ENCODE measurements around the gene ZNF423.

The ZNF423 gene

DNA sequence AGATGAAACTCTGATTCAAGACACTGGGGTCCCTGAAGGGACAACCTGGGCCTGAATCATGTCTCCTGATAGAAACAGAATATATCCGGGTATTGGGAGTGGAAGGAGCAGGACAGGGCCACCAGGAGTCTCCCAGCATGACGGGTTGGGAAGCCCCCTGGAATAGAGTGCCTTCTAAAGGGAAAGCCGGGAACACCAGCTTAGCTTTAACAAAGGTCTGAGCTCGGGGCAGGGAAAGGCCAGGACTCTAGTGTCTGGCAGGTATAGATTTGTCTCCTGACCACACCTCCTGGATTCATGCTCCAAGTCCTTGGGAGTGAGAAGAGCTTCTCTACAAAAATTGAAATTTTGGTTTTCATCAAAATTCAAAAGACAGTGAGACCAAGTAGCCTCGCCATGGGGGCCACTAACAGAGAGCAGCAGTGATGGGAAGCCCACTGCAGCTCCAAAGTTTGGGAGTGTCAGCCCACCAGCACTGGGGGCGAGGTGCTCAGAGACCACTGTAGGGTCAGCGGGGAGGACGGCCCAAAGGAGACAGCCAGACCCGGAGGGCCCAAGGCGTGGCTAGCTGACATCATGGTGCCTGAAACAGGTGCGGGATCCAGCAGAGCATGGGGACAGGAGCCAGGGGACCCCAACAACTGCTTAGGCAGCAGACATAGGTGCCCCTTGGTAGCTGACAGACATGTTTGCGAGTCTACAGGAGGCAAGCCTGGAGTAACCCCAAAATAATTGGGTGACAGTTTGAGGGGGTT, 401.3 kb downstream of the ZNF423 start:
- in situ Hi-C loops (cut with MboI; ENCODE audit: low sequenced_read_pairs): no loop called here

DNA sequence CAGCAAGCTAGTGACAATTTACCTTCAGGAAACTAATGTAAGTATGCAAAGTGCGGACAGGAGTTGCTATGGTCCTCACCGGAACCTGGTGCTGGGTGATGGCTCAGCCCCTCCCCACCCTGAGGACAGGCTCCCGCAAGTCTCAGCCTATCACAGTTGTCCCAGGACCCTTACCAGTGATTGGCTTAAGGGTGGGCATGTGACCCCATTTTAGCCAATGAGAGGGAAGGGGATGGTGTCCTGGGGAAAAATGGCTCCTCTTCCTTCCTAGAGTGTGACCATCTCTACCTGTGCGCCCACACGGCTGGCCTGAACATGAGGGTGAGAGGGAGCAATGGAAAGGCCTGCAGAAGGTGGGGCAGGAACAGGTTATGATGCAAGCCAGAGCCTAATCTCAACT, 401.9 kb downstream of the ZNF423 start:
- in situ Hi-C loops (cut with MboI; ENCODE audit: low sequenced_read_pairs): no loop called here

DNA sequence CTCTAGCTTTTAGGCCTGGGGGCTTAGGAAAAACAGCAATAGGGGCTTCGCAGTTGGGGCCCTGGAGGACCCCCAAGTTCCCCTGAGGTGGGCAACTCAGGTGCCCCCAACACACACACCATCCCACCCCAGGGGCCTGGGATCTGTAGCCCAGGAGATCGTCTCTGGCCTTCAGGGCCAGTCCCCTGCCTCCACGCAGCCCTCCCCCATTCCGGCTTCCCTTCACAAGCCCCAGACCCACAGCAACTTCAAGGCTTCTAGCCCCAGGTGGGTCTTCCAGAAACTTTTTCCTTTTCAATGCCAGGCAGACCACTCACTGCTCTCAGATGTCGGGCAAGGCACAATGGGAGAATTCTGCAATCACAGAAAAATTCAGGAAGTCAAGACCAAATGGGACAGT, 402.9 kb downstream of the ZNF423 start:
- in situ Hi-C loops (cut with MboI; ENCODE audit: low sequenced_read_pairs): no loop called here

DNA sequence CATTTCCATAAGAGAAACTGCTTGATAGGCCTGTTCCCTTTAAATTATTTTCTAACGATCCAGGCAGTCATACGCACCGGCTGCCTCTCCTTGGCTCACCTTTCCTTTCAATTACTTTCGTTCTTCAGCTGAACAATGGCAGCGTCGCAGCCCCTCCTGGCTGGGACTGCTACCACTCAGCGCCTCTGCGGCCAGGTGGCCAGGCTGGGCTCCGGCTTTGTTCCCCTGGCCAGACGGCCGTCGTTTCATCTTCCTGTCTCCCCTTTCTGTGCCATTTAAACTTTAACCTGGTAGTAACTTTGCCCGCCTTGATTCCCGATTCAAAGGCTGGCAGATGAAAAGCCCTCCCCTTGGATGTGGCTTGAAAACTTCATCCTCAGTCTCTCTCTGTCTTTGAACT, 403.3 kb downstream of the ZNF423 start:
- in situ Hi-C loops (cut with MboI; ENCODE audit: low sequenced_read_pairs): no loop called here

DNA sequence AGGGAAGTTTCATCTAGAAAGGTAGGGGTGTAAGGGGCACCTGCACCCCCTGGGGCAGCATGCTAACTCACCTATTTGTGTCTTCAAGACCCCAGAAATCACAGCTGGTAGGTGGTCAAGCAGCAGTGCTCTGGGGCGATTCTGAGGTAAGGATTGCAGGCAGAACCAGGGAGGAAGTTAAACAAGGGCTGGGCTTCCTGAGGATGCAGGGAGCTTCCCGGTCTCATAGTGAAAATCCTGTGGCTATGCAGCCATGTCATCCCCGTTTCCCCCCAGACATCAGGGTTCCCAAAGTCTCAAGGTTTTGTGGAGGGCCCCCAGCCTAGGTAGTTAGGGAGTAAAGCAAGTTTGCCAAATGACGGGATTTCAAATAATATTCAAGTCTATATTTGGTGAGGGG, 403.8 kb downstream of the ZNF423 start:
- in situ Hi-C loops (cut with MboI; ENCODE audit: low sequenced_read_pairs): no loop called here

DNA sequence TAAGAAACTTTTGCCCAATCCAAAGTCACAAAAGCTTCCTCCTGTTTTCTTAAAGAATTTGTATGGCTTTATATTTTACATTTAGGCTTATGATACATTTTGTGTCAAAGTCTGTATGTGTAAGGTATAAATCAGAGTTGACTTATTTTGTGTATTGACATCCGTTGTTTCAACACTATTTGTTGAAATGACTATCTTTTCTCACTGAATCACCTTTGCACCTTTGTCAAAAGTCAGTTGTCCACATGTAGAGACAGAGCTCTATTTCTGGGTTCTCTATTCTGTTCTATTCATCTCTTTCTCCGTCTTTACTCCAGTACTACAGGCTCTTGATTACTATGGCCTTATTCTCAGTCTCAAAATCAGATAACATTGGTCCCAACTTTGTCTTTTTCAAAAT, 409.1 kb downstream of the ZNF423 start:
- in situ Hi-C loops (cut with MboI; ENCODE audit: low sequenced_read_pairs): no loop called here

DNA sequence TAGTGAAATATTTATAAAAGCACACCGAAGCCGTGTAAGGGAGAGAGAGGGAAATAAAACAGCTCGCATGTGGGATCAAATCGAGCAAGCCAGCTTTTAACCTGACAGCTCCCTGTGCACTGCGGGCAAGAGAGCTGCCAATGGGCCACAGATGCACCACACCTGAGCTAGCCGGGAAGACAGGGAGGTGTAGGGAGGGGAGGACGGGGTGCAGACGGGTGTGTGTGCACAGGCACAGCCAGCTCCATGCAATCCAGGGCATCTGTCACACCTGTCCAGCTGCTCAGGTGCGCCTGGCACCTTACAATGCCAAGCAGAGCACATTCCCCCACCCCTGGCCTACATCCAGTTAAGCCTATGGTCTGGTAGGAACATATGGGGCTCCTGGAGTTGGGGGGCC, 412.3 kb downstream of the ZNF423 start:
- in situ Hi-C loops (cut with MboI; ENCODE audit: low sequenced_read_pairs): no loop called here

DNA sequence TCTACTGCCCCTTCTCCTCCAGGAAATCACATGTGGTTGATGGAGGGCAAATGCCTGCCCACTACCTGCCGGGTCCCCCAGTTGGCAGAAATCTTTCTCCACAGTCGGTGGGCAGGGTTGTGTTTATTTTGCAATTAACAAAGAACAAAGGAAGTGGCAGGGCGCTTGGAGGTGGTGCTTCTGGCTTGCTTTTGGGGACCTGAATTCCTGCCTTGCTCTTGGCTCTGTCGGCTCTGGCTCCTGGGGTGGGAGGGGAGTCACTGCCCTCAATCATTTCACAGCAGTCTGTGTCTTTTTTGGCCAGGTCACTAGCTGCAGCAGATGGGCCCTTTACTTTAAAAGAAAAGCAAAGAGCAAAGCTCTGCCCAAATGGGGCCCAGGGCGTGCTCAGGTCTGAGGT, 413.1 kb downstream of the ZNF423 start:
- in situ Hi-C loops (cut with MboI; ENCODE audit: low sequenced_read_pairs): no loop called here

DNA sequence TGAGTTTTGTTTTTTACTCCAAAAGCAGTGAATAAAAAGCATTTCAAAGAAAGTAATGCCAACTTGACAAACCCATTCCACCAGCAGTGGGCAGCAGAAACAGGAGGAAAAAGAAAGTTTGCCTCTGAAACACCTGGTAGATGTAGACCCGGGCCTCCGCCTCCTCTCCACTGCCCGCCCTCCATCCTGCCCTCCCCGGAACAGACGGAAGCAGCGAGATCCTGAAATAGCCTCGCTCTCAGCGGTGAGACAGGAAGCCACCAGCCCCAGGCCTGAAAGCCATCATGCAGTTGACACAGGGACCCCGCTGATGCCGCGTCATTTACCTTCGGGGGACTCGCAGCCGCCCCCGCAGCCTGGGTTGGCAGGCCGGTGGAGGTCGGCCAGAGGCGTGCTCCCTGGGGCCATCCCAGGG, 414.5 kb downstream of the ZNF423 start:
- in situ Hi-C loops (cut with MboI; ENCODE audit: low sequenced_read_pairs): no loop called here

DNA sequence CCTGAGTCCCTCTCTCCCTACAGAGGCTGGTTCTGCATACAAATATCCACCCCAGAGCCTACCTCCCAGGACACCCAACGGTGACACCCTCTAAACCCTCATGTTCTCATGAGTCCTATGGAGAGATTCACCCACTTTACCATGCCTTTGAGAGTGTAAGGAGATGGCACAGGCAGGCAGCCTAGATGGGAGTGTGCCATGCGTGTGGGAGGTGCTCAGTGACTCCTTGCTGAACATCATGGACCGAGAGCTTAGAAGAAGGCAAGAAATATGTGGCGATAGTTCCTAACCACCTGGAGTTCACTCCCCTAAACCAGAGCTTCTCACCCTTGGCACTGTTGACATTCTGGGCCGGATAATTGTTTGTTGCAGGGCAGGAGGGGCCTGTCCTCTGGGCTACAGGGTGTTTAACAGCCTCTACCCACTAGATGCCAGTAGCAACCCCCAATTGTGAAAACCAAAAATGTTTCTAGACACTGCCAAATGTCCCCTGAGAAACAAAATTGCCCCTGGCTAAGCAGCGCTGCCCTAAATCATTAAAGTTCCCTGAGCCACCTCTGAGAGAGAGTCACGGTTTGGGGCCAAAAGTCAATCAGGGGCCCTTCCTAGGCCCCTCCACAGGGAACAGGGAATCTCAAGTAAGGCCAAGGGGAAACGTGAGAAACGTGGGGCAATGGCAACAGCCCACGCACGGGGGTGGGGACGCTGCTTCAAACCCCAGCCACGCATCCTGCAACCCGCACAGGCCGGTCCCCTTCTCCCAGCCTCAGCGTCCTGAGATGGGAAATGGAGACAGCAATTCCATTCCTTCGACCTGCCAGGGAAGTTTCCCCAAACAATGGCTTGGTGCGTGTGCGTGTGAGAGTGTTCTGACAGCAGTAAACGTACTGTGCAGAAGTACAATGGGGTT, 415.5 kb downstream of the ZNF423 start:
- in situ Hi-C loops (cut with MboI; ENCODE audit: low sequenced_read_pairs): no loop called here

DNA sequence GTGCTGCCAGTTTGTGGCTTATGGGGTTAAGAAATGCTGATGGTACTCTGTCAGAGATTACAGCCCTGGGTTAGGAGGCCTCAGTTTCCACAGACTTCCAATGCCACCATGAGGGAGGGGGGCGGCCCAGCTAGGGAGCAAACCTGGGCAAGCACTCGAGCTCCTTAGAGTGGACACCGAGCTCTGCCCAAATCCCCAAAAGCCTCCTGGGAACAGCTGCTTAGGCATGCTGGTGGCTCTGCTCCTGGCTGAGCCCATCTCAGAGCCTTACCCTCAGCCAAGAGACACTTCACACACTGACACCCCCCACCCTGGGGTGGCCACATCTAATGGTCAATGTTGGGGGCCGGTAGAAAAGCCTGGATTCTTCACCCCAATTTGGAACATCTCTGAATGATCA, 416.2 kb downstream of the ZNF423 start:
- in situ Hi-C loops (cut with MboI; ENCODE audit: low sequenced_read_pairs): no loop called here

DNA sequence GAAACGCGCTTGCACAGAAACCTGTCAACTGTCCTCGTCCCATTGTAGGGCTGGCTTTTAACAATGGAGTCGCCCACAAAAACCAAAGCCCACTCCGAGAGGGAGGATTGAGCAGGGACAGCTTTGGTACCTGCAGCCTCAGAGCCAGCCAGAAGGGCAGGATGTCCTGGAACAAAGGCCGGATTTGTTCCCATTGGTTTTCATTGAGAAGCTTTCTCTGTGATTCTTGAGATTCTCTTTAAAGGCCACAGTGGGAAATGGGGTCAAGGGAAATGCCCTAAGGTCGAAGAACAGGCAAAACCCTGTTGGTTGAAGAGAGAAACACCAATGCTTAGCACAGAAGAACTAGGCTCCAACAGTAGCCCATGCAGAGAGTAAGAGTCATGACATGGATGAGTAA, 416.9 kb downstream of the ZNF423 start:
- in situ Hi-C loops (cut with MboI; ENCODE audit: low sequenced_read_pairs): no loop called here

All from HL-60/S4 (cell line).